ENCODE measurements around the gene ANKRD11. TPM values are rescaled to one million over a fixed set of nuclear protein-coding genes. Genes with fewer than 3 reads are reported as not detected.
"Not testable (repeated sequence)": the region's sequence is repeated elsewhere in the genome, so short reads cannot be mapped to it uniquely, and the experiment has no call there.

The ANKRD11 gene
- total RNA-seq, 2 donors from 2014 or later = 130 to 165 TPM

DNA sequence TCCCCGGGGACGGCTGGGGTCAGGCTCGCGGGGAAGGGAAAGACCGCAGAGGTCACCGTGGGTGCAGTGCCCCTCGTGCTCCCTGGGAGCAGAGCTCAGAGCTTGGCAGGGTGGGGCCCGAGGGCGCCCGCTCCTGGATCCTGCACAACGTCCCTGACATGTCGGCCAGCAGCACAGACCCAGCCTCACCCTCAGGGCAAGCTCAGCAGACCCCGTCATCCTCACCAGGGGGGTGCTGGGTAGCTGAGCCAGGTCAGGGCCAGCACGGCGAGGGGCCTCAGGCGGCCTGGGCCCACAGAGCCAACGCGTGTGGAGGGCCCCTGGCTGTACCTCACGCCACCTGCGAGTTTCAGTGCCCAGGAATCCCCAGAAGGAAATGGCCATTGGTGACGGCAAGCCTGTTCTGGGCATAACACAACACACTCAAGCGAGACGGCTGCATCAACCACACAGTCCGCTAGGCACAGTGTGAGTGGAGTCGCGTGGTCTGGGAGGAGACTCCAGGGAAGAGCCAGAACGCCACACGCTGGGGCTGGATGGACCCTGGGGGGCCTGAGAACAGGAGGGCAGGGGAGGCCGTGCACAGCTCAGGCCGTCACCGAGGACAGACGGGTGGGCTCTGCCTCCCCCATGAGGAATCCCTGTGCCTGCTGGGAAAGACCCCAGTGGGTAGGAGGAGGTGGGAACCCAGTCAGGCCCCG lies 212.6 kb downstream of the ANKRD11 start:
- no peak for DNase-seq (ENCODE audit: low spot score in 2 of 2)
- peak in 1 of 2 donors; percentile 6 for ATAC-seq
- peak overlapping the region; percentile 55 to 69 for H3K27ac Mint-ChIP-seq
- H3K36me3 Mint-ChIP-seq = peaks cover 0 to 7% of the 10 kb centered on the region in 2 donors
- no peaks in the 10 kb centered on the region for H3K9me3 Mint-ChIP-seq

DNA sequence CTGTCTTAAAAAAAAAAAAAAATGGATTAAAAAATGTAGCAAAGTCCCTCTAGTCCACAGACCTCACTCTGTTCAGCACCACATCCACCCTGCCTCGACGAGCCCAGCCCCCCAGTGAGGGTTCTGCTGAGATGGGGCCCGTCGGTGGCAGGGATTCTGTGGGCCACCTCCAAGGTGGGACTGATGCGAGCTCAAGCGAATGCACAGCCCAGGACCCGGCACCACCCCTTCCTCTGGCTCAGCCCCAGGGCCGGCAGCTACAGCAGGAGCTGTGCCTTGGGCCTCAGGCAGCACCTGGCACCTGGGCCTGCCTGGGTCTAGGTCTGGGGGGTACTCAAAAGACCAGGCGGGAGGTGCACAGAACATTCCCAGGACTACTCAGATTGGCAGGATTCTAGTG lies 213.3 kb downstream of the ANKRD11 start:
- DNase-seq (ENCODE audit: low spot score in 2 of 2) (no peak), ATAC-seq (peak in 1 of 2 donors; percentile 5)
- no peaks in the 10 kb centered on the region for H3K9me3 Mint-ChIP-seq
- H3K27ac Mint-ChIP-seq = peak overlapping the region; percentile 22 to 69
- peaks cover 0 to 7% of the 10 kb centered on the region in 2 donors for H3K36me3 Mint-ChIP-seq

DNA sequence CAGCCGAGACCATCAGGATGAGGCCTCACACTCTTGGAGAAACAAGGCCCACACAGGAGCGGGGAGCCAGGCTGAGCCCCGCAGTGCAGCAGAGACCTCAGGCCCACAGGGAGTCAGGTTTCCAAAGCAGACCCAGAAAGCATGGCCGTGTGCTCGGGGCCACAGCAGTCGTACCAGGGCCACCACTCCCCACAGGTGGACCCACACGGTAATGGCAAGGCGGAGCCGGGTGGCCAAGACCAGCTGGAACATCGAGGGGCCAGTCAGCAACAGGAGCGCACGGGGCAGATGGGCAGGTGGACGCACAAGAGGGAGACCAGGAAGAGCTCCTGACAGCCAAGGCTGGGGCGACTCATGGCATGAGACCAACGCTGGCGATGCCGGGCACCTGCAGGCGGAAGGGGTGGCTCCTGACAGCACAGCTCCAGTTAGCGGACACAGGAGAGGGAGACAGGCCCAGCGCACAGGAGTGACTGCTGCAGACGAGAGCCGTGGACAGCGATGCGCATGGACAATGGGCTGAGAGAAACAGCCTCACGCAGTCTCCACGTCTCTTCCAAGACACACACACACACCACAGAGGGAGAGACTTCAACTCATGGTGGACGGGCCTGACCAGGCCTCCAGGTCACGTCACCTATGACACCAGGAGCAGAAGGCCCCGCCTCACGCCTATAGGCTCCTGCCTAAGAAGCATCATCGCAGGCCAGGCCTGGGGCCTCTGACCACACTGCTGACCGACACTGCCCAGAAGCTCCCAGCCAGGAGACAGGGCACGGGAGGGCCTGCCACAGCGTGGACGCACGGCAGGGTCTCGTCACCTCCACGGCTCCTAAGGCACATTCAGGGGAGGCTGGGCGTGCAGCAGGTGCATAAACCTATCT lies 214.3 kb downstream of the ANKRD11 start:
- H3K36me3 Mint-ChIP-seq = peaks cover 7 to 12% of the 10 kb centered on the region in 2 donors
- peak overlapping the region; percentile 53 to 69 for H3K27ac Mint-ChIP-seq
- H3K9me3 Mint-ChIP-seq = no peaks in the 10 kb centered on the region
- DNase-seq (ENCODE audit: low spot score in 2 of 2) (no peak), ATAC-seq (no peak)

DNA sequence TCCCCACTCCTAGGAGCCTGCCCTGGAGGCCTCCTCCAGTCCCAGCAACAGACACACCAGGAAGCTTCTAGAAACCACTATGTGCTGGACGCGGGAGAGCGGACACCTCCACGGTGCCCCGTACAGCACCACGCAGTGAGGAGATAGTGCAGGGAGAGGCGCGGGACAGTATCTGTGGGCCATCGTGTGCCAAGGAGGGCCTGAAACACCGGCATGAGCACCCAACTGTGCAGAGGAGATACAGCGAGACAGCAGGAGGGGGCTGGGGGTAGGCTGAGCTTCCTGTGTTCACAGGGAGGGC lies 215.1 kb downstream of the ANKRD11 start:
- DNase-seq (ENCODE audit: low spot score in 2 of 2) (no peak), ATAC-seq (no peak)
- peak overlapping the region in 1 of 2 donors; percentile 69 for H3K27ac Mint-ChIP-seq
- no peaks in the 10 kb centered on the region for H3K9me3 Mint-ChIP-seq
- peaks cover 7 to 12% of the 10 kb centered on the region in 2 donors for H3K36me3 Mint-ChIP-seq

DNA sequence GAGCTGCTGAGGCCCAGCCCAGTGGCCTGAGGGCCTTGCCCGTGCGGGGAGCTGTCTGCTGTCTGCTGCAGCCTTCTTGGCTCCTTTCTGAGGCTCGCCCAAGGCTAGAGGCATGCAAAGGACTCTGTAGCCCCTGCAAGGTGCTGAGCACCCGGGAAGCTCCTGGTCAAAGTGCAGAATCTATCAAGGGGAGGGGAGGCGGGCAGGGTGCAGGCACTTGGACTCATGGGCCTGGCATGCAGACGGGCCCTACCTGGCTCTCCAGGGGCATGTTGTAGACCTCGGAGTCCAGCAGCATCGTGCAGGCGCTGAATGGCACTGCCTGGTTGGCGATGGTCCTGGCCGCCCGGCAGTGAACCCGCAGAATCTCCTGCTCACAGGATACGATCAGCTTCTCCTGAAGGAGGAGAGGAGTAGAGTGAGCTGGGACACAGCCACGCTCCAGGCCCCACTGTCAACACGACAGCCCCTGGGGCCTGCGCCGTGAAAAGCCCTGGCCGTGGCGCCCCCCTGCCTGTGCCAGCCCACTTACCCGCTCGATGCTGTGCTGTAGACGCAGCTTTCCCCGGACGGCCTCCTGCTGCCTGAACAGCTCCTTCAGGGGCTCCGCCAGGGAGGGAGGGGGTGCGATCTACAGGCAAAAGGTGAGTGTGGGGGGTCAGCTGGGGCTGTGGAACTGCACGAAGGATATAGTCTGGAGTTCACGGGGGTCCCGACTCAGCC lies 215.6 kb downstream of the ANKRD11 start:
- DNase-seq (ENCODE audit: low spot score in 2 of 2) (no peak), ATAC-seq (no peak)
- peak overlapping the region in 1 of 2 donors; percentile 77 for H3K27ac Mint-ChIP-seq
- no peaks in the 10 kb centered on the region for H3K9me3 Mint-ChIP-seq
- H3K36me3 Mint-ChIP-seq = peaks cover 7 to 12% of the 10 kb centered on the region in 2 donors

DNA sequence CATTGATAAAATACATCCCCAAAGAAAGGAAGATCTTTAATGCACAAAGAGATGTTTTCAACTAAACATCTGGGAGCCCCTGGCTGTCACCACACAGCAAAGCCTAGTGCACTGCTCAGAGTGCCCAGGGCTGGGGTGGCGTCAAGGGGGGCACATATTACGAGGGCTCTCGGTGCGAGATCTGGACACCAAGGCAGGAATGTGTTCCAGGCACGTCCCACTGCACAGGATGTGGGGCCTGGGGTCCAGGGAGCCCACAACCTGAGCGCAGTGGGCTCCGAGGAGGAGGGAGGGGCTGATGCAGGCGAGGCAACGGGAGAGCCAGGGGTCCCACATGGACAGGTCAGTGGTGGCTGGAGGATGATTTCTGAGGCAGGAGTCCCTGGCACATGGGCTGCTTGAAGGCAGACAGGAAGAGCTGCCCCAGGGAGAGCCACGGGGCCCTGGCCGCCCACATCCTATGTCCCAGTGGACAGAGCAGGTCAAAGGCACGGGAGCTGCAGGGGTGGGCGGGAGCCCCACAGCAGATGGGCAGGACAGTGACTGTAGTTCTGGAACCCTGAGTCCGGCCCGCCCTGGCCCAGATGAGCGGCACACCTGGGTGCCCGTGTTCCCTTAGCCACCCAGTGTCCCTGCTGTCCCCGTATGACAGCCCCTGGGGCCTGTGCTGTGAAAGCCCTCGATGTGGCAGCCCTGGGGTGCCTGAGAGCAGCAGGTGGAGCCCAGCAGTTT lies 216.5 kb downstream of the ANKRD11 start:
- ATAC-seq = no peak
- no peak for DNase-seq (ENCODE audit: low spot score in 2 of 2)
- Mint-ChIP-seq H3K27ac (peak overlapping the region; percentile 77 to 91), H3K9me3 (no peaks in the 10 kb centered on the region), H3K36me3 (peaks cover 7 to 12% of the 10 kb centered on the region in 2 donors)

DNA sequence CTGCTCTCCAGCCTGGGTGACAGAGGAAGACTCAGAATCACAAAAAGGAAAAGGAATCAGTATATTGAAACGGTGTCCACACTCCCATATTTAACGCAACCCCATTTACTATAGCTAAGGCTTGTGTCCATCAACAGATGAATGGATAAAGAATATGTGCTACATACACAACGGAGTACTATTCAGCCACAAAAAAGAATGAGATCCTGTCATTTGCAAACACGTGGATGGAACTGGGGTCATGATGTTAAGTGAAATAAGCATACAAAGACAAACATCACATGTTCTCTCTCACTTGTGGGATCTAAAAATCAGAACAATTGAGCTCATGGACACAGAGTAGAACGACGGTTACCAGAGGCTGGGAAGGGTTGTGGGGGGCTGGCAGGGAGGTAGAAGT lies 217.7 kb downstream of the ANKRD11 start:
- H3K36me3 Mint-ChIP-seq = peaks cover 7 to 12% of the 10 kb centered on the region in 2 donors
- H3K27ac Mint-ChIP-seq = peak overlapping the region in 1 of 2 donors; percentile 77

DNA sequence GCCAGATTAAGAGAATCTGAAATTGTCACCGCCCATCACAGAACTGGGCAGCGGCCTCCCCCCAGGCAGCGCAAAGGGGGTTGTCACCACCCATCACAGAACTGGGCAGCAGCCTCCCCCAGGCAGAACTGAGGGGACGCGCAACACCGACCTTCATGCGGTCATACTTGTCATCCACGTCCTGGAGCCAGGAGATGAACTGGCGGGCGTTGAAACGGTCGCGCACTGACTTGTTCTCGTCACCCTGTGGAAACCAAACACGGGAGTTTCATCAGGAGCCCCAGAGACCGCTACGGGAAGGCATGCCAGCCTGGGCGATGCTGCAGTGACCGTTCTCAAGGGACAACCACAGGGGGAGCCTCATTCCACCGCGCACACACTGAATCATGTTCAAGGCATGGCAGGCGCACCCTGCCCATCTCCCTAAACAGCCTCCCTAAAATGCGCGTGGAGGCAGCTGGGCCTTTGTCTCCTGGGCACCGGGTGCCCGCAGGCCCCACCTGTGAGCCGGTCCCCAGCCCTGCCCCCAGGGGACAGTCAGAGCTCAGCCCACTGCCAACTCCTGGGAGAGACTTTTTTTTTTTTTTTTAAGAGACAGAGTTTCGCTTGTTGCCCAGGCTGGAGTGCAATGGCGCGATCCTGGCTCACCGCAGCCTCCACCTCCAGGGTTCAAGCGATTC lies 219.6 kb downstream of the ANKRD11 start:
- ATAC-seq = no peak
- peak overlapping the region in 1 of 2 donors; percentile 65 for H3K27ac Mint-ChIP-seq
- peaks cover 7 to 12% of the 10 kb centered on the region in 2 donors for H3K36me3 Mint-ChIP-seq
- DNase-seq (ENCODE audit: low spot score in 2 of 2) = no peak
- no peaks in the 10 kb centered on the region for H3K9me3 Mint-ChIP-seq

More for the DNA sequence above, 217.7 kb downstream of the ANKRD11 start:
- no peaks in the 10 kb centered on the region for H3K9me3 Mint-ChIP-seq
- DNase-seq (ENCODE audit: low spot score in 2 of 2) (no peak), ATAC-seq (no peak)

DNA sequence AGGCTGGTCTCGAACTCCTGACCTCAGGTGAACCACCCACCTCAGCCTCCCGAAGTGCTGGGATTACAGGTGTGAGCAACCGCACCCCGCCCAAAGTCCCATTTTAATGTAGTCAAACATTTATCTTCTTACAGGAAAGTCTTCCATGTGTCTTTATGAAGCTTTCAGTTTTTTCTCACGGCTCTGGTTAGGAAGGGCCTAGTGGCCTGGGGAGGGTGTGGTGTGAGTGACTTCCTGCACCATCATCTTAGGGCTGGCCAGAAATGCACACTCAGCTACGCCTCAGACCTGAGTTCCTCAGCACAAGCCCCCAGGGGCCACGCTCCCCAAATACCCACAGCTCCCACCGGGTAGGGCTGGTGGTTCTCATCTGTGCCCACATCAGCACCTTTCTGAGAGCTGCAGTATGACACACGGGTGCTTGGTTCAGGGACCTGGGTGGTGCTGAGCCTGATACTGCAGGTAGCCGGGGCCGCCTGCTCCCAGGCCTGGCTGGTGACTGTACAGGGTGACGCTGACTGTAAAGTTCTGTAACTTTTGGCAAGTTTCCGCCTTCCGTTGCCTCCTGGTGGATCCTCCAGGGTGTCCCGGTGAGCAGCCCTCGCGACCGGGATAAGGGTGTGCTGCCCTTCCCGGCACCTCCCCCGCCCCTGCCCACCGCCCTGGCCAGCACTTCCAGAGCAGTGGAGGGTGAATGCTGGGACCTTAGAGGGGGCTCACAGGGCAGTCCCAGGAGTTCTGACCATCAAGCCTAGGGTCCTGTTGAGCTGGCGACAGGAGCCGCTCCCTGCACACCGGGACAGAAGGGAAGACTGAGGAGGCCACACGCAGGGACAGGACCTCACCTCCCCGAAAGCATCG lies 220.3 kb downstream of the ANKRD11 start:
- Mint-ChIP-seq H3K36me3 (peaks cover 7 to 12% of the 10 kb centered on the region in 2 donors), H3K9me3 (no peaks in the 10 kb centered on the region), H3K27ac (peak overlapping the region in 1 of 2 donors; percentile 65)
- ATAC-seq (no peak), DNase-seq (ENCODE audit: low spot score in 2 of 2) (no peak)

DNA sequence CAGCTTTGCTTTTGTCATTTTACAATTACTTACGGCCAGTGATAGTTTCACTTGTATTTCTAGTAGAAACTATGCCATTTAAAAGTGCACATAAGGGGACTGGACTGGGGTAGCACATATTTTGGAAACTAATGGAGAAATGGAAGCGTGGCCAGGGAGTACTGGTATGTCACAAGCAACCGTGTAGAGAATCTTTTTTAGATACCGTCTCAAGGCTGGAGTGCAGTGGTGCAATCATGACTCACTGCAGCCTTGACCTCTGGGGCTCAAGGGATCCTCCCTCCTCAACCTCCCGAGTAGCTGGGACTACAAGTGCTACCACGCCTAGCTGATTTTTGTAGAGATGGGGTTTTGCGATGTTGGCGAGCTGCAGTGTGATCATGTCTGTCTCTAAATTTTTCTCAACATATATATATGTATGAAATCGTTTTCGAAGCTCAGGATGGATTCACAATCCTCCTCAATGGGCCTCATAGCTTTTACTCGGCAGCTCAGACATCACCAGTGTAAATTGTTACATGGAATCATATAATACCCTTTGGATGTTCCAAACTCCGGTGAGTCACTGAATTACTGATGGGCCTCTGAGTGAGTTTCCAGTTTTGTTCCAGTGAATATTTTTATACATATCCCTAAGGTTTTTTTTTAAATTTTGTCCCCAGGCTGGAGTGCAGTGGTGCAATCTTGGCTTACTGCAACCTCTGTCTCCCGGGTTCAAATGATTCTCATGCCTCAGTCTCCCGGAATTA lies 221.2 kb downstream of the ANKRD11 start:
- ATAC-seq (no peak), DNase-seq (ENCODE audit: low spot score in 2 of 2) (no peak)
- Mint-ChIP-seq H3K36me3 (peaks cover 7 to 12% of the 10 kb centered on the region in 2 donors), H3K27ac (peak overlapping the region in 1 of 2 donors; percentile 26), H3K9me3 (no peaks in the 10 kb centered on the region)

DNA sequence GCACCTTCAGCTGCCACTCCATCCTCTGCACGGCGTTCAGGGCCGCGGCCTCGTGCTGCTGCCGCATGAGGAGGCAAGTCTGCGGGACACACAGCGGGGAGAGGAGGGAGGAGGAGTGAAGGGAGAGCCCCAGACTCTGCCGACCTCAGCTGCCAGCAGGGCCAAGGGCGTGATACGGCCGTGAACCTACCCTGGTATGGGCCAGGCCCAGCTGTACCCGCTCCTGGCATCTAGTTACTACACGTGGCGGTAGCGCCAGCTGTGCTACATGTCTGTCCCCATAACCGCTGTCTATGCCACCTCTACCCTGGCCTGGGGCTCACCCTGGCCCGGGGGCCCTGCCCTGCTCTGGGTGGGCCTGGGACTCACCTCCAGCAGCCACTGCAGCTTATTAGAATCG lies 221.8 kb downstream of the ANKRD11 start:
- Mint-ChIP-seq H3K9me3 (no peaks in the 10 kb centered on the region), H3K36me3 (peaks cover 7 to 10% of the 10 kb centered on the region in 2 donors)
- DNase-seq (ENCODE audit: low spot score in 2 of 2) = no peak

DNA sequence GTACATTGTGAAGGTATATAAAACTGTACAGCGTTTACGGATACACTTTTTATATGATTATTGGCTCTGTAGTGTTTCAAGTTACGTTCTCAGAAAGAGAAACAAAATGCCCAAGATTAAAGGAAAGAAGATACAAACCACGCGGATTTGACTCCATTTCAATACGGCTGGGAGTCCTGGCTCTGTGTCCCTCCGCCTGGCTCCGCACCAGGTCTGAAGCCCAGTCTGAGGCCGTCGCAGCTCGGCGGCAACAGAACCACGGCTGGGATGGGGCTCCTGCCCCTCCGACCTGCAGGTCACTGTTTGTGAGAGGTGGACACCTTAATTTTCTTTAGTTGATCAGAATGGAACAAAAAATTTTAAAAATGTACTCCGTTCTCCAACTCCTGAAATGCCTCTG lies 222.6 kb downstream of the ANKRD11 start:
- not testable (repeated sequence) for H3K36me3 Mint-ChIP-seq; ATAC-seq; H3K27ac Mint-ChIP-seq; DNase-seq (ENCODE audit: low spot score in 2 of 2); H3K9me3 Mint-ChIP-seq

More for the DNA sequence above, 221.8 kb downstream of the ANKRD11 start:
- H3K27ac Mint-ChIP-seq = no peak overlapping the region
- ATAC-seq = peak; percentile 16 to 18

DNA sequence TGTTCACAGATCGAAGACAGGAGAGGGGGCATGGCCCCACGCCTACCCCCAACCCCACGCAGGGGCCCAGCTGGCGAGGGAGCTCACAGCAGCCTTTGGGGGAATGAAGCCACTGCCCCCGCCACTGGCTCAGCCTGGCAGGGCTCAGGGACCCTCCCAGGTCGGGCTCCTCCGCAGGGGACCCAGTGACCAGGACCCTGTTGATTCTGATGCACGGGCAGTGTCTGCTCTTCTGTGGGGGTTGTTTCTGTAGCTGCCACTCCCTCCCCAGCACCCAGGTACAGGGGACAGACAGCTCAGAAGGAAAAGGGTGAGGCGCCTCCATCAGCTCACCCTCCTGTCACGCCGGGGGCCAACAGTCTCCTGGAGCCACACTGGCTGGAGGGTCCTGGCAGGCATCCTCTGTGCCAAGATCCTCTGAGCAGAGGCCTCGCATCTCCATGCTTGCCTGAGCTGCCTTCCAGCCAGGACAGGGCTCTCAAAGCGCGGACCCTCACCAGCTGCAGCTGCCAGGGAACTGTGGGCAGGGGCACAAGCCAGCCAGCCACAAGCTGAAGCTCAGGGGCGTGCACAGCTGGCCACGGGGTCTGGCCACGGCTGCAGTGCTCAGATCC lies 223.7 kb downstream of the ANKRD11 start:
- H3K27ac Mint-ChIP-seq = no peak overlapping the region
- peaks cover 2 to 4% of the 10 kb centered on the region in 2 donors for H3K36me3 Mint-ChIP-seq
- ATAC-seq (no peak), DNase-seq (ENCODE audit: low spot score in 2 of 2) (no peak)
- H3K9me3 Mint-ChIP-seq = no peaks in the 10 kb centered on the region

DNA sequence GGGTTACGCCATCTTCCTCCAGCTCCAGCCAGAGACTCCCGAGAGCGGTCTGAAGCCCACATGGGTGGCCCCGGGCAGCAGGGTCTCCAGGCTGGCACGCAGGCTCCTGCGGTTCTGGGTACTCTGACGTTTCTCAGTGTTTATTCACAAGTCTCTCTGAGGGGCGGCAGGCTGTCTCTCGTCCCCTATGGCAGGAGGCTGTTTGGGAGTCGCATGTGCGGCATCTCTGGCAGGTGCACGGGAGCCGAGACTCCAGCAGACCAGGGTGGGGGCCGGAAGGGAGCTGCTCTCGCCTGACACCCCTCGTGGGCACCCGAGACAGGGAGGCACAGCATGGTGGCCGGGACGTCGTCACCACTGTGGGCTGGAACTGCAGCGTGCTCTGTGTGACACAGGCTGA lies 224.7 kb downstream of the ANKRD11 start:
- no peaks in the 10 kb centered on the region for H3K36me3 Mint-ChIP-seq
- H3K9me3 Mint-ChIP-seq = no peaks in the 10 kb centered on the region
- no peak for DNase-seq (ENCODE audit: low spot score in 2 of 2)
- H3K27ac Mint-ChIP-seq = peak overlapping the region; percentile 50 to 64
- ATAC-seq = no peak
